AG09319 (cell line): ENCODE data around the gene IRX3.

Experiments used
- DNase-seq: peaks from one replicate; pipeline ENCODE4 v3.0.0-alpha.2; 2010; ENCODE audit warnings: low read depth; ENCODE audit errors: extremely low read depth
- TF ChIP-seq, protein P1 (sequence below): IDR thresholded peaks from 2 replicates; pipeline ENCODE4 v1.5.1; 2011; ENCODE audit warnings: low read depth, mild to moderate bottlenecking, inconsistent platforms, low read length, moderate library complexity

The IRX3 gene

GRCh38 chr16:54289945-54290832 is 3.6 kb upstream of the IRX3 start:
- TF ChIP-seq, protein P1, sequence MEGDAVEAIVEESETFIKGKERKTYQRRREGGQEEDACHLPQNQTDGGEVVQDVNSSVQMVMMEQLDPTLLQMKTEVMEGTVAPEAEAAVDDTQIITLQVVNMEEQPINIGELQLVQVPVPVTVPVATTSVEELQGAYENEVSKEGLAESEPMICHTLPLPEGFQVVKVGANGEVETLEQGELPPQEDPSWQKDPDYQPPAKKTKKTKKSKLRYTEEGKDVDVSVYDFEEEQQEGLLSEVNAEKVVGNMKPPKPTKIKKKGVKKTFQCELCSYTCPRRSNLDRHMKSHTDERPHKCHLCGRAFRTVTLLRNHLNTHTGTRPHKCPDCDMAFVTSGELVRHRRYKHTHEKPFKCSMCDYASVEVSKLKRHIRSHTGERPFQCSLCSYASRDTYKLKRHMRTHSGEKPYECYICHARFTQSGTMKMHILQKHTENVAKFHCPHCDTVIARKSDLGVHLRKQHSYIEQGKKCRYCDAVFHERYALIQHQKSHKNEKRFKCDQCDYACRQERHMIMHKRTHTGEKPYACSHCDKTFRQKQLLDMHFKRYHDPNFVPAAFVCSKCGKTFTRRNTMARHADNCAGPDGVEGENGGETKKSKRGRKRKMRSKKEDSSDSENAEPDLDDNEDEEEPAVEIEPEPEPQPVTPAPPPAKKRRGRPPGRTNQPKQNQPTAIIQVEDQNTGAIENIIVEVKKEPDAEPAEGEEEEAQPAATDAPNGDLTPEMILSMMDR: no peak
- no peak for DNase-seq

- DNase-seq: no peak
- TF ChIP-seq, protein P1: no peak
These were observed 2.8 kb upstream of the IRX3 start for GRCh38 chr16:54289242-54289944.

- DNase-seq: no peak
- TF ChIP-seq, protein P1: no peak
These were observed 2.3 kb upstream of the IRX3 start for GRCh38 chr16:54288835-54289241.

DNA sequence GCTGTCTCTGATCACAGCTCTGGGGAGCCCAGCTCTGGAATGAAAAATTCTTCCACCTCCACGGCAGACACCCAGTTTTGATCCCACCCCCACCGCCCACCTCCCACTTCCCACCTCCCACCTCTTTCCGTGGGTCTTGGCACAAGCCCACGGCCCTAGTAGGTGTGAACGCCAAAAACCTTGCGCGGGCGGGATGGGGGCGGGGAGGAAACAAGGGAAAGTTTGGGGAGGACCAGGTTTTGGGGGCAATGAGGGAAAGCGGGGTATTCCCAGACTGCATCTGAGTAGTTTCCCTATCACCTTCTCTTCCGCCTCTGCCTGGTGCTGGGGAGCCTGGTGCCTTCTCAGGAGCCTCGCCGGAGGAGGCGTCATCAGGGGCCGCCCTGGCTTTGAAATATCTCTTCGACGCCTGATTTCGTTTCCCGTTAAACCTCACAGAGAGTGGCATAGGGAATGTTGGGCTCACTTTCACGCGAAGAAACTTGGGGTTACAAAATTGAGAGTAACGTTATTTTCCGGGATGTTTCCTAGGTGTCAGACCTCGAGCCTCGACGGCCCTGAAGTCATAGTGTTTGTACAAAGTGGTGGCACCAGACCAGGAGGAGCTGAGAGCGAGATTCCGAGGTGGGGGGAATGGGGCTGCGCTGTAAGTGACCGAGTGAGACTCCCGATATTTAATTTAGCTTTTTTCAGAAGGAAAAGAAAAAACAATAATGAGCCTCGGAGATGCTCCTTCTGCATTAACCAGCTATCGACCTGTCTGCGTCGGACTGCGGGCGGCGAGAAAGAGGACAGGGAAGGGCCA is 1.6 kb upstream of the IRX3 start:
- TF ChIP-seq, protein P1: no peak
- no peak for DNase-seq

DNA sequence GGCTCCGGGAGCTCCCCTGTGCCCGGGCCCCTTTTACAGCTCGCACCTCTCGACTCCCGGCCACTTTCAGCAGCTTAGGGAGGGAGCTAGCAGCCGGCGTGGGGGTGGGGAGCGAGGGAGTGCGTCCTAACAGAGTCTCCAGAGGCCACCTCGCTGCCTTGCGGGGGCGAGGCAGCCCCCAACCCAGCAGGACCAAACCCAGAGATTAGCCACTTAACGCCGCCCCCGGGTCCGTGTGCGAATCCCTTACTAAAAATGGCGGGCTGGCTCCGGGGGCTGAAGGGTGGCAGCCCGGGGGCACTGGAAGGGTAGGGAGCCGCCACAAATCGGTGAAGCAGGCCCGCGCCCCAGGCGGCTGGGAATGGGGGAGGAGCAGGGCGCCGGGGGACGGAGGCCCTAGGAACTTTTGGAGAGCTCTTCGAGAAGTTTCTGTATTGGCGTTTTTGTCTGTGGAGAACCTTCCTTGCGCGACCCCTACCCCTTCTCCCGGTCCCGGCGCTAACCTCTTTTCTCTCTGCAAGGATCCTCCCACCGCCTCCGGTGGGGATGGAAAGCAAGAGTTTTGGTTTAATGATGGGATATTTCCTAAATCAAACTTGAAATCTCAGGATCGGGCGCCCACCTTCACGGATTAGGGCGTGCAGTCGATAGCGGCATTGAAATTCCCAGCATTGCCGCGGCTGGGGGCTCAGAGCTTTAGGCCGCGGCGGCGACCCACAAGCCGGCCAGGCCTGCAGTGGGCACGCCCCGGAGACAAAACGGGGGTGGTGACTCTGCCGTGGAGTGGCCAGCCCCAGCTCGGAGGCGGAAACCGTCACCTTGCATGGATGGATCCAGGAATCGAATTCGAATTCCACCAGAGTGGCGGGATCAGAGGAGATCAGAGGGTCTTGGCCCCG is 793 bp upstream of the IRX3 start:
- TF ChIP-seq, protein P1: no peak

GRCh38 chr16:54286090-54286365 is 559 bp downstream of the IRX3 start:
- DNase-seq: no peak
- TF ChIP-seq, protein P1: no peak

More for the DNA sequence above, 793 bp upstream of the IRX3 start:
- DNase-seq: no peak
